PC-9 (cell line): ENCODE results near the gene RACK1.

Experiments
- EZH2 ChIP-seq: fragments of 200-600 bp; sonication (generic); IDR thresholded peaks from 2 replicates; pipeline ENCODE4 v1.8.0; 2017; ENCODE audit warnings: antibody characterized with exemption, low read depth
- TF ChIP-seq, protein P1 (sequence below): fragments of 200-600 bp; sonication (generic); conservative IDR thresholded peaks from 2 replicates; pipeline ENCODE4 v1.6.1; 2017; ENCODE audit warnings: mixed run types, antibody characterized with exemption, mild to moderate bottlenecking, moderate library complexity

DNA sequence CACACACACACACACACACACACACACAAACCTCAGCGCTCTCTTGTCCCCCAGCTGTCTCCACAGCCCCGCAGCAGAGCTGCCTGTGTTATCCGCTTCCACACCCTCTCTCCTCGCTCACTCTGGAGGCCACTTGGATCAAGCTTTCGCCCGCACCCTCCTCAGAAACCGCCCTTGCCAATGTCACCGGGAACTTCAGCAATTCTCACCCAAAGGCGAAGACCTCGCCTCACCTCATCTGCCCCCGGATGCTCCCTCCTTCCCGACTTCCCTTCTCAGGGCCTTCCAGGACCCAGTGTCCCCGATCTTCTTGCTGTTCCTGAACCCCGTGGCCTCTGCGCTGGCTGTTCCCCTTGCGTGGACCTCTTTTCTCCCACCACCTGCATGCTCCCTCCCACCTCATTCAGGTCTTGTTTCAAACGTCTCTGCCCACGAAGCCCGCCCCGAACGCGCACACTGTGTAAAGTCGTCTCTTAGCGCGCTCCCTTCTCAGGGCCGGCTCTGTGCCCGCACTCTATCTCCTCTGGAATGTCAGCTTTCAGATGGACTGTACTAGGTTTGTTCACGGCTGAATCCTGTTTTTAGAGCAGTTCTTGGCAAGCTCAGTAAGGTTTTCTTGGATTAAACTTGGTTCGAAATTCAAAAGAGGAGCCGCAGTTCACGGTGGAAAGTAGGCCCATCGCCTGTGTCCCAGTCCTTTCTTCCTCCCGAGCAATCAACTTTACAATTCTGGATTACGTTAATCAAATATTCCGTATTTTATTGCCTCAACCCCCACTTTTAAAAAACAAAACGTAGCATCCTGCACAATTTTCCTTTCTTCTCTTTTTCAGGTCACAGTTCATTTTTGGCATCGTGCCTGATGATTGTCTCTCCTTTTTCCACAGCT is 37.7 kb downstream of the RACK1 start:
- TF ChIP-seq, protein P1, sequence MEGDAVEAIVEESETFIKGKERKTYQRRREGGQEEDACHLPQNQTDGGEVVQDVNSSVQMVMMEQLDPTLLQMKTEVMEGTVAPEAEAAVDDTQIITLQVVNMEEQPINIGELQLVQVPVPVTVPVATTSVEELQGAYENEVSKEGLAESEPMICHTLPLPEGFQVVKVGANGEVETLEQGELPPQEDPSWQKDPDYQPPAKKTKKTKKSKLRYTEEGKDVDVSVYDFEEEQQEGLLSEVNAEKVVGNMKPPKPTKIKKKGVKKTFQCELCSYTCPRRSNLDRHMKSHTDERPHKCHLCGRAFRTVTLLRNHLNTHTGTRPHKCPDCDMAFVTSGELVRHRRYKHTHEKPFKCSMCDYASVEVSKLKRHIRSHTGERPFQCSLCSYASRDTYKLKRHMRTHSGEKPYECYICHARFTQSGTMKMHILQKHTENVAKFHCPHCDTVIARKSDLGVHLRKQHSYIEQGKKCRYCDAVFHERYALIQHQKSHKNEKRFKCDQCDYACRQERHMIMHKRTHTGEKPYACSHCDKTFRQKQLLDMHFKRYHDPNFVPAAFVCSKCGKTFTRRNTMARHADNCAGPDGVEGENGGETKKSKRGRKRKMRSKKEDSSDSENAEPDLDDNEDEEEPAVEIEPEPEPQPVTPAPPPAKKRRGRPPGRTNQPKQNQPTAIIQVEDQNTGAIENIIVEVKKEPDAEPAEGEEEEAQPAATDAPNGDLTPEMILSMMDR = no peak
- TF ChIP-seq EZH2 = no peak
